ENCODE data around the gene CUTA. TPM values are rescaled to one million over a fixed set of nuclear protein-coding genes. Genes with fewer than 3 reads are reported as not detected.

CUTA gene
- total and polyA plus RNA-seq, 2 of the 13 experiments (the other 11 are each of a cell fraction or from before 2014, with no cell fraction given) = 170 to 180 TPM

DNA sequence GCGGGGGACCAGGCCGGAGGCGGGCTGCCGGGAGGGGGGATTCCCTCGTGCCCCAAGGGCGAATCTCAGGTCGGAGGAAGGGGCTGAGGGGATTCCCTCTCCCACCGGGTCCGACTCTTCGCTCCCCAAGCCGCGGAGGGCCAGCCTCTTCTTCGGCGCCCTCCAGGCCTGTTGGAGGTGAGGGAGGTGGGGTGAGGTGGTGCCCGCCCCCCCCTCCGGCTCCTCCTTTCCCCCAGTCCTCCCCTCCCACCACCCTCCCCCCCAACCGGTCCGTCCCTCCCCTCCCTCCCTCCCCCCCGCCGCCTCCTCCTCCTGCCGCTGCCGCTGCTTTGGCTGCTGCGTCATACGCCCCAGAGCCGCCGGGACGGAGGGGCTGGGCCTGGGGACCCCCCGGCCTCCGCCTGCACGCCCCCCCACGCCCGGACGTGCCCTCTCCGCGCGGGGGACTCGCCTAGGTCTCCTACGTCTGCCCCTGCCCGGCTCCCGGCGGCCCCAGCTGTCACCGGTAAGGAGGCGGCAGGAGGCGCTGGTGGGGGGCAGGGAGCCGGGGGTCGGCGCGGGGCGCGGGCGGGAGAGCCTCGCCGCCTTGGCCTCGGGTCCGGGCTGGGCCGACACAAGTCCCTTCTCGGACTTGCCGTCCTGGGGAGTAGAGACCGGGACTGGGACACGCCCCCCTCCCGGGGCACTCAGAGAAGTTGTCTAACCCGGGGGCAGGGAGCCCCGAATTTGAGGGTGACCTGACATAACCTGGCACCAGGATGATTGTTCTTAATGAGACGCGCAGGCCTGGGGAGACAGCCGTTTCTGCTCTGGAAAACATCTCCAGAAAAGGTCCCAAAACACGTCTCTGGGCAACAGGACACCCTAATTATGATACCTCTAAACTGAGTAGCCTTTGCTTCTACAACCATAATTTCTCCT is 6.9 kb downstream of the CUTA start, which contains the start of gene PHF1 (continued):
- TF ChIP-seq, protein P1, sequence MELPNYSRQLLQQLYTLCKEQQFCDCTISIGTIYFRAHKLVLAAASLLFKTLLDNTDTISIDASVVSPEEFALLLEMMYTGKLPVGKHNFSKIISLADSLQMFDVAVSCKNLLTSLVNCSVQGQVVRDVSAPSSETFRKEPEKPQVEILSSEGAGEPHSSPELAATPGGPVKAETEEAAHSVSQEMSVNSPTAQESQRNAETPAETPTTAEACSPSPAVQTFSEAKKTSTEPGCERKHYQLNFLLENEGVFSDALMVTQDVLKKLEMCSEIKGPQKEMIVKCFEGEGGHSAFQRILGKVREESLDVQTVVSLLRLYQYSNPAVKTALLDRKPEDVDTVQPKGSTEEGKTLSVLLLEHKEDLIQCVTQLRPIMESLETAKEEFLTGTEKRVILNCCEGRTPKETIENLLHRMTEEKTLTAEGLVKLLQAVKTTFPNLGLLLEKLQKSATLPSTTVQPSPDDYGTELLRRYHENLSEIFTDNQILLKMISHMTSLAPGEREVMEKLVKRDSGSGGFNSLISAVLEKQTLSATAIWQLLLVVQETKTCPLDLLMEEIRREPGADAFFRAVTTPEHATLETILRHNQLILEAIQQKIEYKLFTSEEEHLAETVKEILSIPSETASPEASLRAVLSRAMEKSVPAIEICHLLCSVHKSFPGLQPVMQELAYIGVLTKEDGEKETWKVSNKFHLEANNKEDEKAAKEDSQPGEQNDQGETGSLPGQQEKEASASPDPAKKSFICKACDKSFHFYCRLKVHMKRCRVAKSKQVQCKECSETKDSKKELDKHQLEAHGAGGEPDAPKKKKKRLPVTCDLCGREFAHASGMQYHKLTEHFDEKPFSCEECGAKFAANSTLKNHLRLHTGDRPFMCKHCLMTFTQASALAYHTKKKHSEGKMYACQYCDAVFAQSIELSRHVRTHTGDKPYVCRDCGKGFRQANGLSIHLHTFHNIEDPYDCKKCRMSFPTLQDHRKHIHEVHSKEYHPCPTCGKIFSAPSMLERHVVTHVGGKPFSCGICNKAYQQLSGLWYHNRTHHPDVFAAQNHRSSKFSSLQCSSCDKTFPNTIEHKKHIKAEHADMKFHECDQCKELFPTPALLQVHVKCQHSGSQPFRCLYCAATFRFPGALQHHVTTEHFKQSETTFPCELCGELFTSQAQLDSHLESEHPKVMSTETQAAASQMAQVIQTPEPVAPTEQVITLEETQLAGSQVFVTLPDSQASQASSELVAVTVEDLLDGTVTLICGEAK (IDR thresholded peaks at IDR 0.05) = no peak
- TF ChIP-seq, protein P1 (CRISPR knock-in tag; IDR thresholded peaks at IDR 0.05) = no peak
- peak; percentile 82 for TF ChIP-seq HNRNPK (IDR thresholded peaks at IDR 0.05; ENCODE audit: low read depth, low read length, poor library complexity, severe bottlenecking)
- TF ChIP-seq, protein P2, sequence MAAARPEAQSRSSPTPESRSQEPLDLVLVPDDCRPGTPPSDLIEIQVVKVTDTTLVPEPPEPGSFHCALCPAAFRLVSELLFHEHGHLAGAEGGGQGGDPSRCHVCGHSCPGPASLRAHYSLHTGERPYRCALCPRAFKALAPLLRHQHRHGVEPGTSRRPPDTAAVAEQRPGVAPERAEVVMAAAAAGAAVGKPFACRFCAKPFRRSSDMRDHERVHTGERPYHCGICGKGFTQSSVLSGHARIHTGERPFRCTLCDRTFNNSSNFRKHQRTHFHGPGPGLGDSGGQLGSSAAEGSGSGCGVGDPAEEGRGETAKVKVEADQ (CRISPR knock-in tag; IDR thresholded peaks at IDR 0.05; ENCODE audit: borderline replicate concordance) = 0 out of 2 replicates have a peak, but pooled peaks have one; percentile 48
- TF ChIP-seq, protein P3, sequence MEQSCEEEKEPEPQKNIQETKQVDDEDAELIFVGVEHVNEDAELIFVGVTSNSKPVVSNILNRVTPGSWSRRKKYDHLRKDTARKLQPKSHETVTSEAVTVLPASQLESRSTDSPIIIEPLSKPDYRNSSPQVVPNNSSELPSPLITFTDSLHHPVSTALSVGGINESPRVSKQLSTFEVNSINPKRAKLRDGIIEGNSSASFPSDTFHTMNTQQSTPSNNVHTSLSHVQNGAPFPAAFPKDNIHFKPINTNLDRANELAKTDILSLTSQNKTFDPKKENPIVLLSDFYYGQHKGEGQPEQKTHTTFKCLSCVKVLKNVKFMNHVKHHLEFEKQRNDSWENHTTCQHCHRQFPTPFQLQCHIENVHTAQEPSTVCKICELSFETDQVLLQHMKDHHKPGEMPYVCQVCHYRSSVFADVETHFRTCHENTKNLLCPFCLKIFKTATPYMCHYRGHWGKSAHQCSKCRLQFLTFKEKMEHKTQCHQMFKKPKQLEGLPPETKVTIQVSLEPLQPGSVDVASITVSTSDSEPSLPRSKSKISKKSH (CRISPR knock-in tag; IDR thresholded peaks at IDR 0.05; ENCODE audit: borderline replicate concordance) = no peak
- TF ChIP-seq ARHGAP35 (CRISPR knock-in tag; IDR thresholded peaks at IDR 0.05; ENCODE audit: borderline replicate concordance) = 0 out of 2 replicates have a peak, but pooled peaks have one; percentile 50
- TF ChIP-seq ZNF207 (IDR thresholded peaks at IDR 0.05; ENCODE audit: borderline replicate concordance) = no peak
- TF ChIP-seq ZFP82 (CRISPR knock-in tag; IDR thresholded peaks at IDR 0.05; ENCODE audit: borderline replicate concordance) = peak; percentile 29; the same call in 1 of the 2 replicates
- TF ChIP-seq, protein P4, sequence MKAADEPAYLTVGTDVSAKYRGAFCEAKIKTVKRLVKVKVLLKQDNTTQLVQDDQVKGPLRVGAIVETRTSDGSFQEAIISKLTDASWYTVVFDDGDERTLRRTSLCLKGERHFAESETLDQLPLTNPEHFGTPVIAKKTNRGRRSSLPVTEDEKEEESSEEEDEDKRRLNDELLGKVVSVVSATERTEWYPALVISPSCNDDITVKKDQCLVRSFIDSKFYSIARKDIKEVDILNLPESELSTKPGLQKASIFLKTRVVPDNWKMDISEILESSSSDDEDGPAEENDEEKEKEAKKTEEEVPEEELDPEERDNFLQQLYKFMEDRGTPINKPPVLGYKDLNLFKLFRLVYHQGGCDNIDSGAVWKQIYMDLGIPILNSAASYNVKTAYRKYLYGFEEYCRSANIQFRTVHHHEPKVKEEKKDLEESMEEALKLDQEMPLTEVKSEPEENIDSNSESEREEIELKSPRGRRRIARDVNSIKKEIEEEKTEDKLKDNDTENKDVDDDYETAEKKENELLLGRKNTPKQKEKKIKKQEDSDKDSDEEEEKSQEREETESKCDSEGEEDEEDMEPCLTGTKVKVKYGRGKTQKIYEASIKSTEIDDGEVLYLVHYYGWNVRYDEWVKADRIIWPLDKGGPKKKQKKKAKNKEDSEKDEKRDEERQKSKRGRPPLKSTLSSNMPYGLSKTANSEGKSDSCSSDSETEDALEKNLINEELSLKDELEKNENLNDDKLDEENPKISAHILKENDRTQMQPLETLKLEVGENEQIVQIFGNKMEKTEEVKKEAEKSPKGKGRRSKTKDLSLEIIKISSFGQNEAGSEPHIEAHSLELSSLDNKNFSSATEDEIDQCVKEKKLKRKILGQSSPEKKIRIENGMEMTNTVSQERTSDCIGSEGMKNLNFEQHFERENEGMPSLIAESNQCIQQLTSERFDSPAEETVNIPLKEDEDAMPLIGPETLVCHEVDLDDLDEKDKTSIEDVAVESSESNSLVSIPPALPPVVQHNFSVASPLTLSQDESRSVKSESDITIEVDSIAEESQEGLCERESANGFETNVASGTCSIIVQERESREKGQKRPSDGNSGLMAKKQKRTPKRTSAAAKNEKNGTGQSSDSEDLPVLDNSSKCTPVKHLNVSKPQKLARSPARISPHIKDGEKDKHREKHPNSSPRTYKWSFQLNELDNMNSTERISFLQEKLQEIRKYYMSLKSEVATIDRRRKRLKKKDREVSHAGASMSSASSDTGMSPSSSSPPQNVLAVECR (CRISPR knock-in tag; IDR thresholded peaks at IDR 0.05; ENCODE audit: borderline replicate concordance) = peak; percentile 54
- no peak for TF ChIP-seq ZNF232 (CRISPR knock-in tag; IDR thresholded peaks at IDR 0.05; ENCODE audit: borderline replicate concordance)
- TF ChIP-seq POLR2AphosphoS5 (IDR thresholded peaks at IDR 0.05; ENCODE audit: low read depth, low read length) = peak; percentile 60; the same call in 1 of the 2 replicates

Measured in HepG2 (cell line).